Common myeloid progenitor, CD34-positive (primary cell): ENCODE measurements around the gene CHRD.

Experiments
- CTCF ChIA-PET: fragments of 350-600 bp; sonication (Branson Sonifier 250); formaldehyde crosslinking; loops from one replicate; lab custom pipeline; 2021; ENCODE audit warnings: antibody characterized with exemption; lab: Charles Lee
- POLR2A ChIA-PET: fragments of 350-600 bp; sonication (Branson Sonifier 250); formaldehyde crosslinking; loops from one replicate; lab custom pipeline; 2021; ENCODE audit warnings: antibody characterized with exemption; lab: Charles Lee
- DNase-seq, 3 donors: peaks; one replicate each; pipeline versions ENCODE4 v3.0.0 to v3.0.0-alpha.2; 2013
- H3K27ac ChIP-seq, 2 experiments: 1 replicate in 1 of 2; 2 replicates in 1 of 2; pipeline ENCODE4 v1.7.0; 2013; ENCODE audit warnings: inconsistent platforms in 2 of 2, low read length in 2 of 2, mild to moderate bottlenecking in 2 of 2, low read depth in 1 of 2, moderate library complexity in 1 of 2; ENCODE audit not compliant: severe bottlenecking in 2 of 2, insufficient read depth in 1 of 2, poor library complexity in 1 of 2
- H3K27me3 ChIP-seq, 5 experiments: replicated peaks in 2 of 5; 1 replicate in 3 of 5; 2 replicates in 2 of 5; pipeline versions ENCODE4 v1.6.1 to v1.7.0; 2013; ENCODE audit warnings: low read length in 4 of 5, mild to moderate bottlenecking in 2 of 5, moderate library complexity in 2 of 5, inconsistent platforms in 1 of 5; ENCODE audit not compliant: insufficient read depth in 5 of 5, control insufficient read depth in 4 of 5
- H3K36me3 ChIP-seq, 4 experiments: 1 replicate in 2 of 4; 2 replicates in 2 of 4; pipeline versions ENCODE4 v1.6.1 to v1.7.0; 2013; ENCODE audit warnings: low read length in 3 of 4, control low read depth in 1 of 4, mild to moderate bottlenecking in 1 of 4; ENCODE audit not compliant: control insufficient read depth in 4 of 4, insufficient read depth in 4 of 4
- H3K4me1 ChIP-seq, 4 experiments: 1 replicate in 3 of 4; 2 replicates in 1 of 4; pipeline versions ENCODE4 v1.6.1 to v1.7.1; 2013; ENCODE audit warnings: low read length in 3 of 4, mild to moderate bottlenecking in 3 of 4, control low read depth in 1 of 4, inconsistent platforms in 1 of 4, moderate library complexity in 1 of 4; ENCODE audit not compliant: control insufficient read depth in 4 of 4, insufficient read depth in 4 of 4; ENCODE audit errors: control extremely low read depth in 1 of 4
- H3K4me3 ChIP-seq, 7 experiments: 1 replicate in 4 of 7; 2 replicates in 3 of 7; pipeline versions ENCODE4 v1.5.1 to v1.7.0; 2013; ENCODE audit warnings: mild to moderate bottlenecking in 7 of 7, low read length in 6 of 7, moderate library complexity in 6 of 7, inconsistent platforms in 2 of 7, low read depth in 2 of 7, control low read depth in 1 of 7; ENCODE audit not compliant: insufficient read depth in 4 of 7, control insufficient read depth in 1 of 7; ENCODE audit errors: extremely low read depth in 1 of 7
- H3K9me3 ChIP-seq, 5 experiments: 1 replicate in 4 of 5; 2 replicates in 1 of 5; pipeline versions ENCODE4 v1.6.1 to v1.7.1; 2013; ENCODE audit warnings: low read length in 4 of 5, mild to moderate bottlenecking in 2 of 5, inconsistent platforms in 1 of 5, low read depth in 1 of 5, moderate library complexity in 1 of 5; ENCODE audit not compliant: control insufficient read depth in 4 of 5, insufficient read depth in 2 of 5; ENCODE audit errors: control extremely low read depth in 1 of 5
- WGBS: methylation state at CpG from one replicate; pipeline ENCODE4 v1.1.5; 2013; ENCODE audit not compliant: insufficient coverage; 5-methylcytosine and 5-hydroxymethylcytosine counted together

Gene CHRD

GRCh38 chr3:184417619-184418327, 37.9 kb downstream of the CHRD start:
- no peaks in the 10 kb centered on the region for H3K4me1 ChIP-seq
- no peaks in the 10 kb centered on the region for H3K27me3 ChIP-seq
- H3K9me3 ChIP-seq, result peaks cover 0 to 6% (median 0%) of the 10 kb centered on the region in 5 experiments
- WGBS, result 43% methylated on average over 4 of the region's 14 CpGs
- POLR2A ChIA-PET, result no interaction called here
- peak; percentile 85 to 90 (median 88) for DNase-seq
- no peak overlapping the region for H3K4me3 ChIP-seq
- CTCF ChIA-PET, result interaction anchor here (0.6 to 14.0 kb wide), 18 partner anchors 10 to 133 kb away, joined by 3 to 173 read pairs (median 6); no protein-coding TSS in a partner anchor
- no peak overlapping the region for H3K27ac ChIP-seq
- H3K36me3 ChIP-seq, result no peaks in the 10 kb centered on the region

GRCh38 chr3:184419171-184419570, 39.3 kb downstream of the CHRD start:
- WGBS, result 90% methylated on average over 4 of the region's 5 CpGs
- Histone ChIP-seq H3K9me3 (peaks cover 0 to 8% (median 0%) of the 10 kb centered on the region in 5 experiments), H3K36me3 (no peaks in the 10 kb centered on the region), H3K27me3 (no peaks in the 10 kb centered on the region), H3K4me3 (no peak overlapping the region), H3K27ac (no peak overlapping the region), H3K4me1 (no peaks in the 10 kb centered on the region)
- CTCF ChIA-PET, result interaction anchor here (0.9 to 14.0 kb wide), 10 partner anchors 28 to 122 kb away, joined by 3 to 173 read pairs (median 8); no protein-coding TSS in a partner anchor
- DNase-seq, result no peak
- POLR2A ChIA-PET, result no interaction called here

GRCh38 chr3:184423561-184423960, 43.7 kb downstream of the CHRD start:
- no peak overlapping the region for H3K4me3 ChIP-seq
- peak in 2 of 3 donors; percentile 65 to 70 for DNase-seq
- no peaks in the 10 kb centered on the region for H3K27me3 ChIP-seq
- H3K36me3 ChIP-seq, result no peaks in the 10 kb centered on the region
- H3K4me1 ChIP-seq, result no peaks in the 10 kb centered on the region
- peaks cover 0 to 8% (median 0%) of the 10 kb centered on the region in 5 experiments for H3K9me3 ChIP-seq
- no peak overlapping the region for H3K27ac ChIP-seq
- POLR2A ChIA-PET, result no interaction called here
- CTCF ChIA-PET, result interaction anchor here (0.8 to 14.0 kb wide), 7 partner anchors 14 to 118 kb away, joined by 3 to 173 read pairs (median 3); no protein-coding TSS in a partner anchor
- WGBS, result 80% methylated on average over 2 of the region's 3 CpGs

- Histone ChIP-seq H3K4me3 (no peak overlapping the region), H3K4me1 (no peaks in the 10 kb centered on the region), H3K36me3 (no peaks in the 10 kb centered on the region), H3K27me3 (no peaks in the 10 kb centered on the region), H3K9me3 (peaks cover 0 to 8% (median 0%) of the 10 kb centered on the region in 5 experiments), H3K27ac (no peak overlapping the region)
- 97% methylated on average over 10 of the region's 12 CpGs for WGBS
- CTCF ChIA-PET, result interaction anchor here (0.7 to 2.0 kb wide), 5 partner anchors 9 to 113 kb away, joined by 3 to 9 read pairs (median 4); no protein-coding TSS in a partner anchor
- no peak for DNase-seq
- POLR2A ChIA-PET, result interaction anchor here (0.6 kb wide), 1 partner anchor 950 kb away, joined by 3 read pairs; no protein-coding TSS in a partner anchor
These were observed 46.9 kb downstream of the CHRD start for GRCh38 chr3:184426691-184427141.

- no peaks in the 10 kb centered on the region for H3K4me1 ChIP-seq
- H3K9me3 ChIP-seq, result no peaks in the 10 kb centered on the region
- no peaks in the 10 kb centered on the region for H3K27me3 ChIP-seq
- CTCF ChIA-PET, result interaction anchor here (1.2 to 2.6 kb wide), 5 partner anchors 11 to 114 kb away, joined by 3 to 9 read pairs (median 4); no protein-coding TSS in a partner anchor
- WGBS, result 100% methylated on average over 6 of the region's 6 CpGs
- POLR2A ChIA-PET, result interaction anchor here (0.6 kb wide), 1 partner anchor 63 kb away, joined by 3 read pairs; no protein-coding TSS in a partner anchor
- no peak for DNase-seq
- H3K27ac ChIP-seq, result no peak overlapping the region
- H3K4me3 ChIP-seq, result no peak overlapping the region
- H3K36me3 ChIP-seq, result no peaks in the 10 kb centered on the region
These were observed 48.8 kb downstream of the CHRD start for GRCh38 chr3:184428561-184429175.

GRCh38 chr3:184429786-184430185, 49.9 kb downstream of the CHRD start:
- 94% methylated on average over 4 of the region's 4 CpGs for WGBS
- POLR2A ChIA-PET, result no interaction called here
- no peak overlapping the region for H3K27ac ChIP-seq
- CTCF ChIA-PET, result interaction anchor here (1.2 to 2.6 kb wide), 2 partner anchors 58 to 84 kb away, joined by 3 to 7 read pairs; no protein-coding TSS in a partner anchor
- DNase-seq, result no peak
- H3K4me1 ChIP-seq, result no peaks in the 10 kb centered on the region
- H3K27me3 ChIP-seq, result no peaks in the 10 kb centered on the region
- no peaks in the 10 kb centered on the region for H3K36me3 ChIP-seq
- no peak overlapping the region for H3K4me3 ChIP-seq
- H3K9me3 ChIP-seq, result no peaks in the 10 kb centered on the region
